OCI-LY1 (cell line): ENCODE measurements around the gene MACROD2.

Source experiments
- H2AFZ ChIP-seq: fragments of 200-600 bp; sonication (generic), shearing (Covaris generic); 2 replicates; pipeline ENCODE4 v1.6.0; 2014; ENCODE audit warnings: antibody characterized with exemption, mild to moderate bottlenecking, low read length
- H3F3A ChIP-seq: fragments of 200-600 bp; sonication (generic), shearing (Covaris generic); 2 replicates; pipeline ENCODE4 v1.6.0; 2014; ENCODE audit warnings: mild to moderate bottlenecking, antibody characterized with exemption, low read length, moderate library complexity; ENCODE audit not compliant: insufficient read depth
- H3K27ac ChIP-seq: fragments of 200-600 bp; sonication (generic); 2 replicates; pipeline ENCODE4 v1.5.1; 2014; ENCODE audit warnings: low read length, mixed run types, mild to moderate bottlenecking, low read depth; ENCODE audit not compliant: poor library complexity, severe bottlenecking
- H3K27me3 ChIP-seq: fragments of 200-600 bp; sonication (generic); 2 replicates; pipeline ENCODE4 v1.6.0; 2014; ENCODE audit warnings: antibody characterized with exemption, mild to moderate bottlenecking, low read length, moderate library complexity; ENCODE audit not compliant: insufficient read depth
- H3K36me3 ChIP-seq: fragments of 200-600 bp; sonication (generic); 2 replicates; pipeline ENCODE4 v1.6.1; 2014; ENCODE audit warnings: mild to moderate bottlenecking, antibody characterized with exemption, low read length, moderate library complexity, mixed read lengths; ENCODE audit not compliant: insufficient read depth
- H3K4me1 ChIP-seq: fragments of 200-600 bp; sonication (generic); 2 replicates; pipeline ENCODE4 v1.5.1; 2014; ENCODE audit warnings: mild to moderate bottlenecking, low read length, moderate library complexity; ENCODE audit not compliant: insufficient read depth, severe bottlenecking
- H3K4me2 ChIP-seq: fragments of 200-600 bp; sonication (generic), shearing (Covaris generic); 2 replicates; pipeline ENCODE4 v1.6.1; 2014; ENCODE audit warnings: low read length
- H3K4me3 ChIP-seq: fragments of 200-600 bp; sonication (generic); 2 replicates; pipeline ENCODE4 v1.5.1; 2014; ENCODE audit warnings: low read length, low read depth, mild to moderate bottlenecking, mixed read lengths; ENCODE audit not compliant: poor library complexity, severe bottlenecking
- H3K79me2 ChIP-seq: fragments of 200-600 bp; shearing (Covaris generic); 2 replicates; pipeline ENCODE4 v1.6.1; 2016; ENCODE audit warnings: mixed run types, low read length, mixed read lengths; ENCODE audit not compliant: insufficient read depth
- H3K9ac ChIP-seq: fragments of 200-600 bp; sonication (generic), shearing (Covaris generic); 2 replicates; pipeline ENCODE4 v1.6.1; 2014; ENCODE audit warnings: mild to moderate bottlenecking, low read length, mixed read lengths
- H3K9me2 ChIP-seq: fragments of 200-600 bp; sonication (generic), shearing (Covaris generic); 2 replicates; pipeline ENCODE4 v1.6.1; 2014; ENCODE audit warnings: low read depth, mild to moderate bottlenecking, low read length, mixed read lengths
- H3K9me3 ChIP-seq: fragments of 200-600 bp; shearing (Covaris generic); 2 replicates; pipeline ENCODE4 v1.6.1; 2014; ENCODE audit warnings: low read length, mixed read lengths
- H4K20me1 ChIP-seq: fragments of 200-600 bp; sonication (generic), shearing (Covaris generic); 2 replicates; pipeline ENCODE4 v1.6.0; 2016; ENCODE audit warnings: mild to moderate bottlenecking, low read length; ENCODE audit not compliant: insufficient read depth
- EZH2 ChIP-seq: fragments of 200-600 bp; sonication (generic), shearing (Covaris generic); IDR thresholded peaks from 2 replicates; pipeline ENCODE4 v1.8.0; 2017; ENCODE audit warnings: borderline replicate concordance, mixed run types, mild to moderate bottlenecking, antibody characterized with exemption, low read length, moderate library complexity, mixed read lengths
- TF ChIP-seq, protein P1 (sequence below): fragments of 200-600 bp; sonication (generic), shearing (Covaris generic); IDR thresholded peaks from 2 replicates; pipeline ENCODE4 v1.5.1; 2017; ENCODE audit warnings: mild to moderate bottlenecking, antibody characterized with exemption, low read length, moderate library complexity, mixed read lengths

Gene MACROD2

DNA sequence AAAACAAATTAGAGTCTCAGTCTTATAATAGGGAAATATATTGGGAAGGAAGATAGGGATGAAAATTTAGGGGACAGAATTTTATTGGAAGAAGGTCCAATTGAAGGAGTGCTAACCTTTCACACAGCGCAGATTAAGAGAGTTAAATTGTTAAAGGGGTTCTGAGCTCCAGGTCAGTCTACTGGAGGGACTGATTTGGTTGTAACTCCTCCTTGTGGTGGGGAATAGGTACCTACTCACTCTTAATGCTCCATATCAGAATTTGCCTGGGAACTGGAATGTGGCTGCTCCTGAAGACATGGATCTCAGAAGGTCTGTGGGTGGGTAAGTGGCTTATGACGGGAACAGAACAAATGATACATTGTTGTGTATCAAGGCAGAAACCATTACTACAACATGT, 198.6 kb downstream of the MACROD2 start:
- Histone ChIP-seq H3K36me3 (no peaks in the 10 kb centered on the region), H3K4me2 (no peak overlapping the region), H3K27ac (no peak overlapping the region), H3K4me1 (no peaks in the 10 kb centered on the region), H2AFZ (no peak overlapping the region), H3F3A (no peaks in the 10 kb centered on the region), H3K9me2 (no peaks in the 10 kb centered on the region), H3K79me2 (no peaks in the 10 kb centered on the region), H3K4me3 (no peak overlapping the region), H4K20me1 (no peaks in the 10 kb centered on the region), H3K27me3 (no peaks in the 10 kb centered on the region), H3K9ac (no peak overlapping the region), H3K9me3 (no peaks in the 10 kb centered on the region)
- no peak for TF ChIP-seq EZH2
- TF ChIP-seq, protein P1, sequence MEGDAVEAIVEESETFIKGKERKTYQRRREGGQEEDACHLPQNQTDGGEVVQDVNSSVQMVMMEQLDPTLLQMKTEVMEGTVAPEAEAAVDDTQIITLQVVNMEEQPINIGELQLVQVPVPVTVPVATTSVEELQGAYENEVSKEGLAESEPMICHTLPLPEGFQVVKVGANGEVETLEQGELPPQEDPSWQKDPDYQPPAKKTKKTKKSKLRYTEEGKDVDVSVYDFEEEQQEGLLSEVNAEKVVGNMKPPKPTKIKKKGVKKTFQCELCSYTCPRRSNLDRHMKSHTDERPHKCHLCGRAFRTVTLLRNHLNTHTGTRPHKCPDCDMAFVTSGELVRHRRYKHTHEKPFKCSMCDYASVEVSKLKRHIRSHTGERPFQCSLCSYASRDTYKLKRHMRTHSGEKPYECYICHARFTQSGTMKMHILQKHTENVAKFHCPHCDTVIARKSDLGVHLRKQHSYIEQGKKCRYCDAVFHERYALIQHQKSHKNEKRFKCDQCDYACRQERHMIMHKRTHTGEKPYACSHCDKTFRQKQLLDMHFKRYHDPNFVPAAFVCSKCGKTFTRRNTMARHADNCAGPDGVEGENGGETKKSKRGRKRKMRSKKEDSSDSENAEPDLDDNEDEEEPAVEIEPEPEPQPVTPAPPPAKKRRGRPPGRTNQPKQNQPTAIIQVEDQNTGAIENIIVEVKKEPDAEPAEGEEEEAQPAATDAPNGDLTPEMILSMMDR = no peak

DNA sequence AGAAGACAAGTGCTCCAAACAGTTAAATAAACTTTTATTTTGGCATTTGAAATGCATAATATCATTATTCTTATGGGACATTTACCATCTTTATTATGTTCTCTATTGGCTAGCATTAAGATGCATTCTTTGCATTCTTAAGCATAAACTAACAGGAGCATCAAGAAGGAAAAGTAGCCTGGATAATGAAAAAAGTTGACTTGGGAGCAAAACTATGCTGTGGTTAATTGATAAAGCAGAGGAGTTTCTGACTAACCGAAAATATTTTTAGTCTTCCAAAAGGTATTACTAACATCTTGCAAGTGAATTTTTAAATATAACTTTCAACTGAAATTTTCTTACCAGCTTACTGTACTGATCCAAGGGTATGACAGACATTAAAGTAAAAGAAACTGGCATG, 201.8 kb downstream of the MACROD2 start:
- Histone ChIP-seq H2AFZ (no peak overlapping the region), H3K4me2 (no peak overlapping the region), H3K27ac (no peak overlapping the region), H3K36me3 (no peaks in the 10 kb centered on the region), H3K9ac (no peak overlapping the region), H3K4me1 (no peaks in the 10 kb centered on the region), H3K9me3 (no peaks in the 10 kb centered on the region), H3K4me3 (no peak overlapping the region), H4K20me1 (no peaks in the 10 kb centered on the region), H3K27me3 (no peaks in the 10 kb centered on the region), H3K79me2 (no peaks in the 10 kb centered on the region), H3F3A (no peaks in the 10 kb centered on the region), H3K9me2 (no peaks in the 10 kb centered on the region)
- TF ChIP-seq, protein P1 = no peak
- no peak for TF ChIP-seq EZH2

DNA sequence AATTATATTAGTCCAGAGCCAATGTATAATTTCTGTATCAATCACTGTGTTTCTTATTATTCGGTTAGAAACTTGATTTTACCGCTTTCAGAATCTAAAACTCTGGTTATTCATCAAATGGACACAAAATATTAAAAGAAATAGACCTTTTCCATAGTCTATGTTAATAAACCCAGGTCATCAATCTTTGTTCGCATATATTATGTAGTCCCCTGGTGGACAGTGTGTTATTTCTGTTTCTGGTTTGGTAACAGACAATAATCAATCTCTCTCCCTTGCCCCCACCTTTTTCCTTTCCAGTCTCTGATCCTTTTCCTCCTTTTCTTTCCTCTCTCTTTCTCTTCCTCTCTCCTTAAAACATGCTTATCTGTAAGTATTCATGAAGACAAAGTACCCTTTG, 203.1 kb downstream of the MACROD2 start:
- Histone ChIP-seq H3K4me2 (no peak overlapping the region), H3K36me3 (no peaks in the 10 kb centered on the region), H3K4me1 (no peaks in the 10 kb centered on the region), H3K9ac (no peak overlapping the region), H3K27ac (no peak overlapping the region), H3K9me2 (no peaks in the 10 kb centered on the region), H2AFZ (no peak overlapping the region), H4K20me1 (no peaks in the 10 kb centered on the region), H3F3A (no peaks in the 10 kb centered on the region), H3K79me2 (no peaks in the 10 kb centered on the region), H3K4me3 (no peak overlapping the region), H3K27me3 (no peaks in the 10 kb centered on the region), H3K9me3 (no peaks in the 10 kb centered on the region)
- TF ChIP-seq, protein P1 = no peak
- no peak for TF ChIP-seq EZH2
